Stimulated activated CD8-positive, alpha-beta memory T cell treated with anti-CD3 and anti-CD28 coated beads, Interleukin-7, amount 100 ng/mL, for 4 hours (primary cell): ENCODE results near the gene TOP3A.
A peak's percentile ranks its signal among the peaks of the same experiment; 100 is the strongest.

Experiments
- DNase-seq, 2 donors: peaks; one replicate each; pipeline ENCODE4 v3.0.0-alpha.2; 2020; ENCODE audit warnings: low read depth in 2 of 2

TOP3A gene

GRCh38 chr17:18277076-18277475 lies 37.7 kb downstream of the TOP3A start:
- DNase-seq: no peak

DNA sequence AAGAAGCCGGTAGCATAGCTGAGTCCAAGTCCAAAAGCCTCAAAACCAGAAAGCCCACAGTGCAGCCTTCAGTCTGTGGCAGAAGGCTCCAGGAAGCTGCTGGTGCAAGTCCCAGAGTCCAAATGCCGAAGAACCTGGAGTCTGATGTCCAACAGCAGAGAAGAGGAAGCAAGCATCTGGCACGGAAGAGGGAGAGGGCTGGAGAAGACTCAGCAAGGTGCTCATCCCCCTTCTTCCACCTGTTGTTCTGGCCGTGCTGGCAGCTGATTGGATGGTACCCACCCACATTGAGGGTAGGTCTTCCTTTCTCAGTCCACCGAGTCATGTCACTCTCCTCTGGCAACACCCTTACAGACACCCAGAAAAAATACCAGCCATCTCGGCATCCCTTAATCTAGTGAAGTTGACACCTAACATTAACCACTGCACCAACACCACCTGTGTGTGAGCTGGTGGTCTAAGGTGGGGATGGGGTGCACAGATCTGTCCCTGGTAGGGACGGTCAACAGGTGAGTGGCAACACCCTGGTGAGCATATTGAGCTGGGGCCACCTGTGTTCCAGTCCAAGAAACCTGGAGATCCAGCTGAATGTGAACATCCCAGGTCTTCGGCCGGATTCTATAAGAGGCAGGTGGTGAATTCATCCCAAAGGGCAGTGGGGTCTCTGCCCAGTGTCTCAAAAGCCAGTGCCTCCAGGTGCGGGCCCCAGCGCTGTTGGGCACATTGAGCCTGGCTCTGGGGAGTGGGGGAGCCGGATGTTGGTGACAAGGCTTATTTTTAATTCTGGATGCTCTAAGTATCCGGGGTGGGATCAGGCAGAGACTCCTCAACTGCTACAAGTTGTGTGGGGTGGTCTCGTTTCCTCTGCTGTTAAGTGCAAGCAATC lies 44.5 kb downstream of the TOP3A start:
- DNase-seq: no peak

GRCh38 chr17:18267927-18268711 lies 46.7 kb downstream of the TOP3A start:
- DNase-seq: no peak

- no peak for DNase-seq
Observed at GRCh38 chr17:18267366-18267765, 47.4 kb downstream of the TOP3A start.

GRCh38 chr17:18263885-18264682 lies 50.7 kb downstream of the TOP3A start:
- DNase-seq: no peak

- DNase-seq: no peak
Observed at GRCh38 chr17:18262641-18263040, 52.2 kb downstream of the TOP3A start.

- no peak for DNase-seq
Observed at GRCh38 chr17:18262111-18262510, 52.7 kb downstream of the TOP3A start.

DNA sequence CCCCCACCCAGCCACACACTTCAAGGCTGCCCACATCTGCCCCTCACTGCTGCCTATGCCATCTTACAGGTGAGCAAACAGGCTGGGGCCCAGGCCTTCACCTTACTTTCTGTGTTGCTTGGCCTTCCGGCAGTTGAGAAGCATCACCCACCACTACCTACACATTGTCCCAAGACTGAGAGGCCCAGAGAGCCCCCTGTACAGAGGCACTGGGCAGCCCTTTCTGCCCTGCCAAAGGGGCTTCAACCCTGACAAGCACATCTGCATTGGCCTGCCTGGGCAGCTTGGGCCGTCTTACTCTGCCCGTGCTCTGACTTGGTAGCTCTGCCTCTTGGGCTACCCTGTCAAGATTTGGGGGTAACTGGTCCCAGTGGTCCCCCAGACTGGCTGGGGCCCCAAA lies 53.1 kb downstream of the TOP3A start:
- no peak for DNase-seq

DNA sequence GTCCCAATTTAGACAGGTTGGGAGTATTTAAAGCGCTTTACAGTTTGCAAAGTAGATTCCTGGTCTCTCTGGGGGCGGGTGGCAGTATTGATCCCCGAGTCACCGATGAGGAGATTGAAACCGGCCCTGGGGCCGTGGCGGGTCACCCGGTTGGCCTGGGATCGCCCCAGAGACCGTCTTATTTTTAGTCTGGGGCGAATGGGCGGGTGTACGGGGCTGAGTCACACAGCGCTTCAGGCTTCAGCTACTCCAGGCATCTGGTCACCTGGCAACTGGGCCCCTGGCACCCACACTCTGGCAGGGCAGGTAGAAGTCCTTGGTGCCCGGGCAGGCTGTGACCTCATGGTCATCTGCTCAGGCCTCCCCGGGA lies 53.7 kb downstream of the TOP3A start:
- DNase-seq: peak in 1 of 2 donors; percentile 15

GRCh38 chr17:18260332-18261145 lies 54.3 kb downstream of the TOP3A start, which contains the start of gene MIEF2:
Gene MIEF2, plus strand, starts transcription at chr17:18260662. Its CDS starts 2,059 bp downstream, at chr17:18262721.
- DNase-seq: peak; percentile 87 to 91

- DNase-seq: no peak
Observed at GRCh38 chr17:18259621-18260331, 55.0 kb downstream of the TOP3A start.

DNA sequence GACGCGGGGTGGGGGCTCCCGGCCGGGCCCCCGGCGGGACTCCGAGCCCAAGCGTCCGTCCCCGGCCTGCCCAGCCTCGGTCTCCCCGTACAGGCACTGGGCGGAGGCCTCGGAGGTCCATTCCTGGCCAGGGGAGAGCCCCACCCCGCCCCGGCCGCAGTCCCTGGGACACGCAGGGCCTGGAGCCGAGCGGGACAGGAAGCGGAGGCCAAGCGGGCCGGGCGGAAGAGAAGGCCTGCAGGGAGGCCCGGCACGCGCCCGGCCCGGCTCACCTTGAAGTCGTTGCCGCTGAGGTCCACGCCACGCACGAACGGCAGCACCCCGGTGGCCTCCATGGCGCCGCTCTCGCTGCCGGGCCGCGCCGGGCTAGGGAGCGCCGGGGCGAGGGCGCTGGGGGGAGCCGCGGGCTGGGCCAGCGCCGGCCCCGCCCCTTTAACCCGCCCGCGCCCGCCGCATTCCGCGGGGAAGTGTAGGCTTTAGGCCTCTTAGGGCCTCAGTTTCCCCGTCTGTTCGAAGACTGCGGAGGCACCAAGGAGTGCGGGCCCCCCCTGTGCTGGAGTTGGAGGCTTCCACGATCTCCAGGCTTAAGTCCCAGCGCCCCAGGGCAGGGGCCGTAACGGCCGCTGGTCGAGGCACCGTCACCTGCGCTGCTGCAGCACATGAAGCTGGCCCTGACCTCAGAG lies 56.3 kb downstream of the TOP3A start, which contains the start of gene FLII:
Gene FLII, minus strand, starts transcription at position 383 of the 683 bp plus-strand sequence. Its CDS starts 48 bp downstream, at position 335.
- peak; percentile 8 to 50 for DNase-seq

DNA sequence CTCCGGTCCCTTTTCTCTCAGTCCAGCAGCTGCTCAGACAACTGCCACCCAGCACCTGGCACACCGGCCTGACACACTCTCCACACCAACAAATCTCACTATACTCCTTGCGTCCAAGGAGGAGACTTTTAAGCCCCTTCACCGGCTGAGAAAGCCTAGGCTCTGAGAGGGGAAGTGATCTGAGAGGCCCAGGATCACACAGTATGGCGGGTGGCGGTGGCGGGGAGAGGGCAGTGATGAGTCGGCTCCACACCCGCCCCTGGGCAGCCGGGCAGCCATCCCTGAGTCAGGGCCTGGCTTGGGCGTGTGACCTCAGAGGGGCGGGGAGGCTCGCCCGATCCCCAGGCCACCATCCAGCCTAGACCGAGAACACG lies 56.8 kb downstream of the TOP3A start:
- DNase-seq: peak; percentile 10 to 39

- peak in 1 of 2 donors; percentile 11 for DNase-seq
Observed at GRCh38 chr17:18257268-18257981, 57.4 kb downstream of the TOP3A start.

DNA sequence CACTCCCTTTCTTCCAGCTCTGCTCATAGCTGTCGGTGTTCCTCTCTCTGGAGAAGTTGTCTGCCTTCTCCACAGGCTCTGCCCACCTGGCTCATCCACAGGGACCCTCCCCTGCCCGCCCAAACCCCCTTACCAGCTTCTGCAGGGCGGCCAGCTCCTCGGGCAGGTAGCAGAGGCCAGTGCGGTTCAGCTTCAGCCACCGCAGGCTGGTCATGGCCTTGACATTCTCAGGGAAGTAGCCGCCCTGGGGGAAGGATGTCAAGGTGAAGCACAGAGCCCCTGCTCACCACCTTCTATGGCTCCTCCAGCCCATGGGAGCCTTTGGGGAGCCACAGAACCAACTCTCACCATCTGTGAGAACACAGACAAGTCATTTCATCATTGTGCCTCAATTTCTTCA lies 58.0 kb downstream of the TOP3A start:
- no peak for DNase-seq

DNA sequence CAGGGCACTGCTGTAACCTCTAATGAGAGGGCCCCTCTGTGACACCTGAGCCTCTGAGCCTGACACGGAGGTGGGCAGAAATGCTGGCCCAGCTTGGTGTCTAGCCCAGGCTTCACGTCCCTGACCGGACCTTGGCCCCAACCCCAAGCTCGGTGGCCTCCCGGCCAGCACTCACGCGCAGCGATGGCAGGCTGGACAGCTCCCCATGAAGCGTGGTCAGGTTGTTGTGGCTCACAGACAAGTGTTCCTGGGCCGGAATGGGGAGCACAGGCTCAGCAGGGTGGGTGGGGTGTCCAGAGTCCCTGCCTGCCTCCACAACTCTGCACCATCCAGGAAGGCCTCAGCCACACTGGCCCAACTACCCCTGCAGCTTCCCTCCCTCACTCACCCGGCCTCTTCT lies 58.4 kb downstream of the TOP3A start:
- DNase-seq: no peak

DNA sequence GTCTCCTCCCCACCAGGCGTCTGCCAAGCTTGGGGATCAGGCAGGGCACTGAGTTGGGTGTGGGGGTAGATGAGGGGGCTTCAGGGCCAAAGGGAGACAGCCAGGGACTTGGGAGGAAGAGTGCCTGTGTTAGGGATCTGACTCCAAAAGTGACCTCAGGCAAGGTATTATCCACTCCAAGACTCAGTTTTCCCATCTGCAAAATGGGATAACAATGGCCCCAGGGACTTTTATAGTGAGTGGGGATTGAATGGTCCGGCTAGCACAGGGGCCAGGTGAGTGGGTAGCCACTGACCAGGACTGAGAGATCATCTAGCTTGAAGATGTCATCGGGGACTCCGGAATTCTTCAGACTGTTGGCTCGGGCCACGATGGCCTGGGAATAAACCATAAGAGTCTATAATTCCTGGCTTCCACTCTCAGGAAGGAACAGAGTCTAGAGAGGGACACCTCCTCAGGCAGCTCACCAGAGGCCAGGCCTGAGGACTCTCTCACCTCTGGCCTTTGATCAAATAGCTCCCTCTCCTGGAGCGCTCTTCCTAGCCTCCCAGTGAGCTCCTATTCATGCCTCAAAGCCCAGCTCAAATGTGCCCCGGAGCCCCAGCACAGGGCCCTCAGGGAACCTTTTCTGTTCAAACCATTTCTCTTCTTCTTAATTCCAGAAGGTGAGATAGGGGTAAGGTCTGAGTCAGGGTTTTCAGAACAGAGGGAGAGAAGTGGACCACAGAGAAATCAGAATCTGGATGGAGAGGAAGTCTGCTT lies 59.7 kb downstream of the TOP3A start:
- no peak for DNase-seq
